H1 (cell line): ENCODE measurements around the gene AMT. TPM values are rescaled to one million over a fixed set of nuclear protein-coding genes. Genes with fewer than 3 reads are reported as not detected.

Experiments
- KDM5A ChIP-seq: fragments of 200-600 bp; IDR thresholded peaks from 2 replicates; pipeline ENCODE4 v1.7.1; 2012; ENCODE audit warnings: mild to moderate bottlenecking, low read length, inconsistent platforms, mixed read lengths
- TCF12 ChIP-seq: IDR thresholded peaks from 2 replicates; pipeline ENCODE4 v1.6.1; 2011; ENCODE audit warnings: low read depth, mild to moderate bottlenecking, low read length
- polyA plus RNA-seq, 7 experiments: library from polyadenylated mRNA; depleted of rRNA in 3 of 7; stranded (reverse) in 5 of 7; unstranded in 2 of 7; fragments of >200 nt in 5 of 7; fragments of 200-250 nt in 2 of 7; gene quantifications; 1 replicate in 5 of 7; 2 replicates in 1 of 7; 4 replicates in 1 of 7; pipeline versions ENCODE4 v1.2.1 to v1.2.3, GENCODE V29; 2011 to 2013; ENCODE audit warnings: missing spikeins in 2 of 7, mixed read lengths in 2 of 7
- total RNA-seq: library from RNA; stranded (reverse); fragmentation: NEBNext Ultra II Directional; extraction: Animal tissue kit (Norgen Biotek cat#: 25700); gene quantifications from 2 replicates; pipeline ENCODE4 v1.2.1, GENCODE V29; 2021

The AMT gene
- total and polyA plus RNA-seq, 2 of the 8 experiments (the other 6 are each of a cell fraction or from before 2014, with no cell fraction given) = 46.5 to 92.4 TPM

GRCh38 chr3:49371946-49372345 is 50.3 kb downstream of the AMT start (continued):
- TF ChIP-seq TCF12 (no peak), KDM5A (no peak)
- TF ChIP-seq, all 59 proteins: peak for 0
